Right atrium auricular region (tissue), 2 donors: ENCODE measurements around the gene SLITRK3. TPM values are rescaled to one million over a fixed set of nuclear protein-coding genes. Genes with fewer than 3 reads are reported as not detected.

ENCODE experiments used
- DNase-seq: peaks from one replicate; pipeline ENCODE4 v3.0.0-alpha.2; 2019; ENCODE audit warnings: low spot score
- H3K27ac ChIP-seq, 2 donors: fragments of 200-600 bp; sonication (generic); 1 replicate in 1 of 2; 2 replicates in 1 of 2; pipeline ENCODE4 v1.5.1; 2016 to 2019
- H3K27me3 ChIP-seq, 2 donors: fragments of 200-600 bp; sonication (generic); one replicate each; pipeline versions ENCODE4 v1.5.1 to v1.6.0; 2017 to 2019
- H3K36me3 ChIP-seq: fragments of 200-600 bp; sonication (generic); one replicate; pipeline ENCODE4 v1.5.1; 2016
- H3K4me1 ChIP-seq, 2 donors: fragments of 200-600 bp; sonication (generic); one replicate each; pipeline versions ENCODE4 v1.5.1 to v1.6.0; 2017 to 2019
- H3K4me3 ChIP-seq, 2 donors: fragments of 200-600 bp; sonication (generic); 1 replicate in 1 of 2; 2 replicates in 1 of 2; pipeline ENCODE4 v1.5.1; 2017 to 2019; ENCODE audit warnings: mild to moderate bottlenecking in 1 of 2, moderate library complexity in 1 of 2
- H3K9me3 ChIP-seq, 2 donors: fragments of 200-600 bp; sonication (generic); one replicate each; pipeline ENCODE4 v1.5.1; 2019
- CTCF ChIP-seq, 2 donors: fragments of 200-600 bp; sonication (generic); IDR thresholded peaks; one replicate each; pipeline ENCODE4 v1.5.1; 2019; ENCODE audit warnings: antibody characterized with exemption in 2 of 2
- total RNA-seq, 2 donors: library from RNA; depleted of rRNA; stranded (reverse); fragments of >200 nt; gene quantifications; one replicate each; pipeline ENCODE4 v1.1.0, GENCODE V29; 2016

Gene SLITRK3
- total RNA-seq, 2 donors from 2014 or later, result 0.19 to 1.9 TPM

GRCh38 chr3:165217739-165218138, 21.6 kb upstream of the SLITRK3 start:
- Histone ChIP-seq H3K9me3 (no peaks in the 10 kb centered on the region), H3K27ac (no peak overlapping the region), H3K27me3 (no peaks in the 10 kb centered on the region), H3K36me3 (no peaks in the 10 kb centered on the region), H3K4me1 (no peaks in the 10 kb centered on the region), H3K4me3 (no peak overlapping the region)
- DNase-seq, result no peak
- TF ChIP-seq CTCF (IDR thresholded peaks at IDR 0.05), result no peak

DNA sequence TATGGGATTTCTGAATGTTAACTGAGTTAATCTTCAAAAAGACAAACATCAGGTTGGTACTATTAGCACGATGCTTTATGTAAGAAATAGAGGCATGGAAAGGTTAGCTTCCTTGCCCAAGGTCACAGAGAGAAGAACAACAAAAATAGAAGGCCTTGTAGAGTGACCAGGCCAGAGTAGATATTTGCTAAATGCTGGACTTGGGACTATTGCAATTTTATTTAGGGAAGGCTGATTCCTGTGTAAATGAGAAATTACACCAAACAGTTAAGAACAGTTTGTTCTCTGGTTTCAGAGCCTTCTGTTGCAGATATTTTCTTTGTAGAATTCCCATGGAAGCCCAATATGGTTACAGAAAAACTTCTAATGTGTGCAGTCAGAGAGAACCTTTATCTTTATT, 16.4 kb upstream of the SLITRK3 start:
- Histone ChIP-seq H3K27ac (no peak overlapping the region), H3K4me1 (no peaks in the 10 kb centered on the region), H3K9me3 (no peaks in the 10 kb centered on the region)

DNA sequence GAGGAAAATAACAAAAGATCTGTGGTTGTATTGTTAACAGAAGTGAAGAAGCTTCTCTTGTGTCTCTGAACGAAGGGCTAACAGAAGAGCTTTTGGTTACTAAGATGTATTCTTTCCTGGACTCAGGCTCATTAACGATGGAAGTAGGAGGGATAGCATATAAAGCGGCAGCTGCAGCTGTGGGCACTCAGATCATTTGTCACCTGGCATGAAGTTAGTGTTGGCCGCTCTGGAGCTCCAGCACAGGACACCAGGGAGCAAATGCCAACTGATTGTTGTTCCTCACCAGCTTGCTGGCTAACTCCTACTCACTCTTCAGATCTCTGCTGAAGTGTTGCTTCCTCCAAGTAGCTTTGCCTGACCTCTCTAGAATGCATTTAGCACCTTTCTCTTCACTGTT, 15.5 kb upstream of the SLITRK3 start:
- no peaks in the 10 kb centered on the region for H3K27me3 ChIP-seq
- no peak for TF ChIP-seq CTCF (IDR thresholded peaks at IDR 0.05)
- DNase-seq, result no peak
- no peaks in the 10 kb centered on the region for H3K36me3 ChIP-seq
- H3K4me3 ChIP-seq, result no peak overlapping the region
- no peaks in the 10 kb centered on the region for H3K4me1 ChIP-seq
- H3K9me3 ChIP-seq, result no peaks in the 10 kb centered on the region
- no peak overlapping the region for H3K27ac ChIP-seq

More for the DNA sequence above, 16.4 kb upstream of the SLITRK3 start:
- Histone ChIP-seq H3K4me3 (no peak overlapping the region), H3K27me3 (no peaks in the 10 kb centered on the region), H3K36me3 (no peaks in the 10 kb centered on the region)
- no peak for DNase-seq
- no peak for TF ChIP-seq CTCF (IDR thresholded peaks at IDR 0.05)

DNA sequence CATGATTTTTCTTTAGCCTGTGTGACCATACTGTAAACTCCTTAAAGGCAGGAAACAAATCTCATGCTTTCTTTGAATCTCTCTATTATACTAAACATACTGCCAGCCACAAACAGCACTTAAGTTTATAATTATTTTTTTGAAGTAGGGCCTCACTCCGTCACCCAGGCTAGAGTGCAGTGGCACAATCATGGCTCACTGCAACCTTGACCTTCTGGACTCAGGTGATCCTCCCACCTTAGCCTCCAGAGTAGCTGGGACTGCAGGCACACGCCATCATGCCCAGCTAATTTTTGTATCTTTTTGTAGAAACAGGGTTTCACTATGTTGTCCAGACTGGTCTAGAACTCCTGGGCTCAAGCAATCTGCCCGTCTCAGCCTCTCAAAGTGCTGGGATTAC, 14.5 kb upstream of the SLITRK3 start:
- H3K4me1 ChIP-seq, result no peaks in the 10 kb centered on the region
- no peak overlapping the region for H3K27ac ChIP-seq

DNA sequence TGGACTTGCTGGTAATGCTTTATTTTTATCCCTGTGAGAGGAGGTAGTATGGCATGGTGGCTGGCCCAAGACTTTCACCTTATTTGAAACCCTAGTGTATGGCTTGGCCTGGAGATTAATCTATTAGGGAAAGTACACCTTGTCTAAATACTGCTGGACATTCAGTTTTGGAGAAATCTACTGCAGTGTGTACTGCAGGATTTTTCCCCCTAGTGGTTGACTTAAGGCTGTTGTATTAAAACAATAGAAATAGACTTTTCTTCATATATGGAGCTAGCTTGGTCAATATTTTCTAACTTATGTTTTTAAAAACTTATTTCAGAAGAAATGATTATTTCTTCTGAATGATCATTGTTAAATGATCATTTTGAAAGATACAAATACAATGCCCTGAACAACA, 13.9 kb upstream of the SLITRK3 start:
- Histone ChIP-seq H3K9me3 (no peaks in the 10 kb centered on the region), H3K27ac (no peak overlapping the region), H3K4me1 (no peaks in the 10 kb centered on the region), H3K36me3 (no peaks in the 10 kb centered on the region), H3K27me3 (no peaks in the 10 kb centered on the region), H3K4me3 (no peak overlapping the region)
- no peak for DNase-seq
- peak in 1 of 2 donors; percentile 54 for TF ChIP-seq CTCF (IDR thresholded peaks at IDR 0.05)

More for the DNA sequence above, 14.5 kb upstream of the SLITRK3 start:
- H3K27me3 ChIP-seq, result no peaks in the 10 kb centered on the region
- no peak overlapping the region for H3K4me3 ChIP-seq
- no peak for TF ChIP-seq CTCF (IDR thresholded peaks at IDR 0.05)
- DNase-seq, result no peak
- H3K36me3 ChIP-seq, result no peaks in the 10 kb centered on the region
- no peaks in the 10 kb centered on the region for H3K9me3 ChIP-seq
